HEK293 (cell line): Measurements from ENCODE around the gene RSRC2.
A peak's percentile ranks its signal among the peaks of the same experiment; 100 is the strongest.

Experiments used
- EGR2 ChIP-seq: fragments of 450-650 bp; formaldehyde crosslinking; IDR thresholded peaks from 2 replicates; pipeline ENCODE4 v1.5.1; 2016; ENCODE audit warnings: low read depth, missing biosample characterization, missing genetic modification characterization
- HOXA7 ChIP-seq: sonication (generic); formaldehyde crosslinking; IDR thresholded peaks from 2 replicates; pipeline ENCODE4 v1.8.1; 2022; ENCODE audit warnings: missing genetic modification reagents, borderline replicate concordance
- IKZF3 ChIP-seq: fragments of 450-650 bp; IDR thresholded peaks from 2 replicates; pipeline ENCODE4 v1.5.0; 2018; ENCODE audit warnings: missing biosample characterization, mild to moderate bottlenecking, missing genetic modification characterization, moderate library complexity
- KLF16 ChIP-seq: fragments of 450-650 bp; formaldehyde crosslinking; IDR thresholded peaks from 2 replicates; pipeline ENCODE4 v1.5.1; 2017; ENCODE audit warnings: missing biosample characterization, missing genetic modification characterization
- ZEB2 ChIP-seq: fragments of 450-650 bp; formaldehyde crosslinking; IDR thresholded peaks from 2 replicates; pipeline ENCODE4 v1.5.1; 2016; ENCODE audit warnings: missing biosample characterization, missing genetic modification characterization
- ZFHX2 ChIP-seq: fragments of 450-650 bp; formaldehyde crosslinking; conservative IDR thresholded peaks from 2 replicates; pipeline ENCODE4 v1.5.1; 2016; ENCODE audit warnings: missing biosample characterization, missing genetic modification characterization
- ZIC2 ChIP-seq: fragments of 450-650 bp; formaldehyde crosslinking; IDR thresholded peaks from 2 replicates; pipeline ENCODE4 v1.5.1; 2016; ENCODE audit warnings: missing biosample characterization, missing genetic modification characterization
- ZNF132 ChIP-seq: fragments of 450-650 bp; formaldehyde crosslinking; IDR thresholded peaks from 2 replicates; pipeline ENCODE4 v1.5.1; 2017; ENCODE audit warnings: missing biosample characterization, missing genetic modification characterization, borderline replicate concordance
- ZNF18 ChIP-seq: fragments of 450-650 bp; formaldehyde crosslinking; IDR thresholded peaks from 2 replicates; pipeline ENCODE4 v1.5.1; 2016; ENCODE audit warnings: missing biosample characterization, missing genetic modification characterization
- ZNF19 ChIP-seq: fragments of 450-650 bp; formaldehyde crosslinking; IDR thresholded peaks from 2 replicates; pipeline ENCODE4; 2016; ENCODE audit warnings: missing biosample characterization, missing genetic modification characterization, low read depth
- ZNF211 ChIP-seq: fragments of 450-650 bp; formaldehyde crosslinking; IDR thresholded peaks from 2 replicates; pipeline ENCODE4 v1.5.1; 2016; ENCODE audit warnings: low read depth, missing biosample characterization, missing genetic modification characterization
- ZNF366 ChIP-seq: fragments of 450-650 bp; formaldehyde crosslinking; conservative IDR thresholded peaks from 2 replicates; pipeline ENCODE4 v1.5.1; 2016; ENCODE audit warnings: missing biosample characterization, missing genetic modification characterization
- ZNF391 ChIP-seq: fragments of 450-650 bp; formaldehyde crosslinking; IDR thresholded peaks from 2 replicates; pipeline ENCODE4 v1.5.1; 2016; ENCODE audit warnings: low read depth, missing biosample characterization, missing genetic modification characterization, borderline replicate concordance
- ZNF473 ChIP-seq: fragments of 450-650 bp; formaldehyde crosslinking; IDR thresholded peaks from 2 replicates; pipeline ENCODE4 v1.5.1; 2017; ENCODE audit warnings: missing biosample characterization, missing genetic modification characterization
- ZNF518A ChIP-seq: fragments of 450-650 bp; formaldehyde crosslinking; conservative IDR thresholded peaks from 2 replicates; pipeline ENCODE4 v1.5.1; 2016; ENCODE audit warnings: low read depth, missing biosample characterization, missing genetic modification characterization
- ZNF549 ChIP-seq: fragments of 450-650 bp; IDR thresholded peaks from 2 replicates; pipeline ENCODE4 v1.5.1; 2018; ENCODE audit warnings: missing biosample characterization, missing genetic modification characterization, mild to moderate bottlenecking, inconsistent platforms, moderate library complexity
- ZNF555 ChIP-seq: fragments of 450-650 bp; formaldehyde crosslinking; conservative IDR thresholded peaks from 2 replicates; pipeline ENCODE4 v1.5.1; 2017; ENCODE audit warnings: missing biosample characterization, mild to moderate bottlenecking, missing genetic modification characterization, inconsistent platforms
- ZNF558 ChIP-seq: fragments of 450-650 bp; formaldehyde crosslinking; IDR thresholded peaks from 2 replicates; pipeline ENCODE4 v1.5.1; 2016; ENCODE audit warnings: missing biosample characterization, missing genetic modification characterization
- ZNF645 ChIP-seq: fragments of 450-650 bp; formaldehyde crosslinking; IDR thresholded peaks from 2 replicates; pipeline ENCODE4; 2016; ENCODE audit warnings: missing biosample characterization, missing genetic modification characterization
- ZNF768 ChIP-seq: fragments of 450-650 bp; formaldehyde crosslinking; IDR thresholded peaks from 2 replicates; pipeline ENCODE4 v1.5.1; 2018; ENCODE audit warnings: missing biosample characterization, mild to moderate bottlenecking, missing genetic modification characterization
- ZNF837 ChIP-seq: fragments of 450-650 bp; formaldehyde crosslinking; IDR thresholded peaks from 2 replicates; pipeline ENCODE4 v1.5.1; 2016; ENCODE audit warnings: missing biosample characterization, missing genetic modification characterization
- ZXDB ChIP-seq: fragments of 450-650 bp; formaldehyde crosslinking; IDR thresholded peaks from 2 replicates; pipeline ENCODE4 v1.5.1; 2016; ENCODE audit warnings: missing biosample characterization, missing genetic modification characterization
- TF ChIP-seq, protein P1 (sequence below): fragments of 450-650 bp; formaldehyde crosslinking; conservative IDR thresholded peaks from 2 replicates; pipeline ENCODE4 v1.5.1; 2016; ENCODE audit warnings: low read depth, missing biosample characterization, missing genetic modification characterization
- TF ChIP-seq, protein P2 (sequence below): sonication (generic); formaldehyde crosslinking; IDR thresholded peaks from 2 replicates; pipeline ENCODE4 v1.8.1; 2022; ENCODE audit warnings: mild to moderate bottlenecking, moderate library complexity, missing genetic modification reagents

Gene RSRC2

GRCh38 chr12:122526683-122527477 is at the start of gene RSRC2, which contains the start of gene KNTC1 (continued):
- TF ChIP-seq ZNF18 (tag by site-specific recombination) = no peak
- no peak for TF ChIP-seq ZNF19
- TF ChIP-seq ZNF558 (tag by site-specific recombination) = peak; percentile 26; the same call in 1 of the 2 replicates
- TF ChIP-seq EGR2 = no peak; the same call in none of the 2 replicates
- TF ChIP-seq ZNF518A = no peak; the same call in 1 of the 2 replicates
- no peak for TF ChIP-seq ZIC2 (tag by site-specific recombination)
- no peak for TF ChIP-seq ZNF473 (tag by site-specific recombination)
- peak; percentile 84 for TF ChIP-seq KLF16 (tag by site-specific recombination)
- TF ChIP-seq ZEB2 (tag by site-specific recombination) = peak; percentile 91
- TF ChIP-seq ZNF768 (tag by site-specific recombination) = no peak
- TF ChIP-seq, protein P1, sequence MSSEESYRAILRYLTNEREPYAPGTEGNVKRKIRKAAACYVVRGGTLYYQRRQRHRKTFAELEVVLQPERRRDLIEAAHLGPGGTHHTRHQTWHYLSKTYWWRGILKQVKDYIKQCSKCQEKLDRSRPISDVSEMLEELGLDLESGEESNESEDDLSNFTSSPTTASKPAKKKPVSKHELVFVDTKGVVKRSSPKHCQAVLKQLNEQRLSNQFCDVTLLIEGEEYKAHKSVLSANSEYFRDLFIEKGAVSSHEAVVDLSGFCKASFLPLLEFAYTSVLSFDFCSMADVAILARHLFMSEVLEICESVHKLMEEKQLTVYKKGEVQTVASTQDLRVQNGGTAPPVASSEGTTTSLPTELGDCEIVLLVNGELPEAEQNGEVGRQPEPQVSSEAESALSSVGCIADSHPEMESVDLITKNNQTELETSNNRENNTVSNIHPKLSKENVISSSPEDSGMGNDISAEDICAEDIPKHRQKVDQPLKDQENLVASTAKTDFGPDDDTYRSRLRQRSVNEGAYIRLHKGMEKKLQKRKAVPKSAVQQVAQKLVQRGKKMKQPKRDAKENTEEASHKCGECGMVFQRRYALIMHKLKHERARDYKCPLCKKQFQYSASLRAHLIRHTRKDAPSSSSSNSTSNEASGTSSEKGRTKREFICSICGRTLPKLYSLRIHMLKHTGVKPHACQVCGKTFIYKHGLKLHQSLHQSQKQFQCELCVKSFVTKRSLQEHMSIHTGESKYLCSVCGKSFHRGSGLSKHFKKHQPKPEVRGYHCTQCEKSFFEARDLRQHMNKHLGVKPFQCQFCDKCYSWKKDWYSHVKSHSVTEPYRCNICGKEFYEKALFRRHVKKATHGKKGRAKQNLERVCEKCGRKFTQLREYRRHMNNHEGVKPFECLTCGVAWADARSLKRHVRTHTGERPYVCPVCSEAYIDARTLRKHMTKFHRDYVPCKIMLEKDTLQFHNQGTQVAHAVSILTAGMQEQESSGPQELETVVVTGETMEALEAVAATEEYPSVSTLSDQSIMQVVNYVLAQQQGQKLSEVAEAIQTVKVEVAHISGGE (tag by site-specific recombination) = peak; percentile 95
- TF ChIP-seq ZNF132 (tag by site-specific recombination) = no peak
- peak; percentile 89; the same call in 1 of the 2 replicates for TF ChIP-seq ZNF391 (tag by site-specific recombination)
- no peak for TF ChIP-seq ZNF555
- no peak for TF ChIP-seq HOXA7 (CRISPR knock-in tag)
- TF ChIP-seq ZNF211 (tag by site-specific recombination) = no peak
- TF ChIP-seq, protein P2, sequence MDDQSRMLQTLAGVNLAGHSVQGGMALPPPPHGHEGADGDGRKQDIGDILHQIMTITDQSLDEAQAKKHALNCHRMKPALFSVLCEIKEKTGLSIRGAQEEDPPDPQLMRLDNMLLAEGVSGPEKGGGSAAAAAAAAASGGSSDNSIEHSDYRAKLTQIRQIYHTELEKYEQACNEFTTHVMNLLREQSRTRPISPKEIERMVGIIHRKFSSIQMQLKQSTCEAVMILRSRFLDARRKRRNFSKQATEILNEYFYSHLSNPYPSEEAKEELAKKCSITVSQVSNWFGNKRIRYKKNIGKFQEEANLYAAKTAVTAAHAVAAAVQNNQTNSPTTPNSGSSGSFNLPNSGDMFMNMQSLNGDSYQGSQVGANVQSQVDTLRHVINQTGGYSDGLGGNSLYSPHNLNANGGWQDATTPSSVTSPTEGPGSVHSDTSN (CRISPR knock-in tag) = no peak
- TF ChIP-seq ZNF645 (tag by site-specific recombination) = no peak
- TF ChIP-seq ZNF366 = 0 out of 2 replicates have a peak, but pooled peaks have one; percentile 48
- TF ChIP-seq ZFHX2 (tag by site-specific recombination) = peak; percentile 56
- TF ChIP-seq ZXDB (tag by site-specific recombination) = peak; percentile 91
- no peak for TF ChIP-seq ZNF549 (tag by site-specific recombination)
- no peak for TF ChIP-seq ZNF837 (tag by site-specific recombination)
- no peak for TF ChIP-seq IKZF3 (tag by site-specific recombination)
